GM12873 (cell line): ENCODE results near the gene TMEM203.
A peak's percentile ranks its signal among the peaks of the same experiment; 100 is the strongest.

Experiments used
- CTCF ChIP-seq: IDR thresholded peaks from 2 replicates; pipeline ENCODE4 v1.5.1; 2012; ENCODE audit warnings: low read depth, mild to moderate bottlenecking, moderate library complexity, low read length, control low read depth; ENCODE audit not compliant: insufficient read depth; ENCODE audit errors: missing control alignments

TMEM203 gene

DNA sequence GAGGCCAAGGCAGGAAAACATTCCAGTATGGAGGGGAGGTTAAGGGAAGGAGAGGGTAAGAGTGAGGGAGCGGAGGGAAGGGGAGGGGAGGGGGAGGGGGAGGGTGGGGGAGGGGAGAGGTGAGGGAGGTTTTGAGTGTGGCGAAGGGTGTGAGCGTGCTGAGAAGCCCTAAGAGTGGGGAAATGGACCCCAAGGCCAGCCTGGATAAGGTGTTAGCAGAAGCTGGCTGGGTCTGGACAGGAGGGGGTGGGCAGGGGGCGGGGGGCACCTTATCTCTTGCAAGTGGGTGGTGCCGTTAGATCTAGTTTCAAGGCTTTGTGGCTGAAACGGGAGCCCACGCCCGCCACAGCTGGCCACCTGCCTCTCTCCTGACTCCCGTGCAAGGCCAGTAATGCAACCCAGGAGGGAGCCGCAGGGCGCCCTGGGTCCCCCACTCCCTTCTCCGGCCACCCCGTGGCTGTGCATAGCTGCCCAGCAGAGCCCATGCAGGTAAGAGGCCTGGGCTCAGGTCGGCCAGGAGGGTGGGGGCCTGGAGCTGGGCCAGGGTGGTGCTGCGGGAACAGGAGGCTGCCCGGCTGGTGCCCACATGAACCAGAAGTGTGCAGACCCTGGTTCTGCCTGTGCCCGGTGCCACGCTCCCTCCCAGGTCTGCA, 22.5 kb upstream of the TMEM203 start:
- TF ChIP-seq CTCF: no peak

- peak; percentile 97 for TF ChIP-seq CTCF
Measured at GRCh38 chr9:137227054-137227852, 21.8 kb upstream of the TMEM203 start, which contains the start of gene RNF224. Gene RNF224 (plus strand): TSS chr9:137227502. CDS start chr9:137228336, 834 bp downstream.

DNA sequence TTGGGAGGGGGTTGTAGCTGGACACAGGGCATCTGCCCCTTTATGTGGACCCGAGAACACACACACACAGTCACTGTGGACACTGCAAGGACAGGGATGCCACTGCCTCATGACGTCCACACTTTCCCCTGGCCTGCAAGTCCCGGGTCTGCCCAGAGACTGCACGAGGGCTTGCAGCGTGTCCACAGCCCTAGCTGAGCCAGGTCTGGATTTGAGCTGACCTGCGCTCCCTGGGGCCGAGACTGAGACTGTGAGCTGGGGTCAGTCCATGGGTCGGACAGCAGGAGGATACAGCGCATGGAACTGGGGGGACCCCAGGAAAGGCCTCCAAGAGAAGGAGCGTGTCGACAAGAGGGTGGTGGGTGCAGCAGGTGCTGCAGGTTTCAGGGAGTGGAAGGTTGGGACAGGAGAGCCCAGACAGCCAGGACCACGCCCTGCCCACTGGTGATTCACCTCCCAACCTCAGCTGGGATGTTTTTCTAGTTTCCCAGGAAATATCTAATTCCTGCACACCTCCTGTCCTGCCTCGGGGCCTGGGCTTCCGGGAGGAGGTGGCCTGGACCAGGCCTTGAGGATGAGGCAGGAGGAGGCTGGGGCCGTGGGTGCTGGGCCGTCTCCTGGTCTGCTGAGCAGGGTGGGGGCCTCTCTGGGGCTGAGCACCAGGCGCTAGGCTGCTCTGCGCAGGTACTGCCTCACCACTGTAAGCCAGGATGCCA, 21.0 kb upstream of the TMEM203 start:
- no peak for TF ChIP-seq CTCF

GRCh38 chr9:137225699-137226331, 20.4 kb upstream of the TMEM203 start:
- TF ChIP-seq CTCF: no peak

DNA sequence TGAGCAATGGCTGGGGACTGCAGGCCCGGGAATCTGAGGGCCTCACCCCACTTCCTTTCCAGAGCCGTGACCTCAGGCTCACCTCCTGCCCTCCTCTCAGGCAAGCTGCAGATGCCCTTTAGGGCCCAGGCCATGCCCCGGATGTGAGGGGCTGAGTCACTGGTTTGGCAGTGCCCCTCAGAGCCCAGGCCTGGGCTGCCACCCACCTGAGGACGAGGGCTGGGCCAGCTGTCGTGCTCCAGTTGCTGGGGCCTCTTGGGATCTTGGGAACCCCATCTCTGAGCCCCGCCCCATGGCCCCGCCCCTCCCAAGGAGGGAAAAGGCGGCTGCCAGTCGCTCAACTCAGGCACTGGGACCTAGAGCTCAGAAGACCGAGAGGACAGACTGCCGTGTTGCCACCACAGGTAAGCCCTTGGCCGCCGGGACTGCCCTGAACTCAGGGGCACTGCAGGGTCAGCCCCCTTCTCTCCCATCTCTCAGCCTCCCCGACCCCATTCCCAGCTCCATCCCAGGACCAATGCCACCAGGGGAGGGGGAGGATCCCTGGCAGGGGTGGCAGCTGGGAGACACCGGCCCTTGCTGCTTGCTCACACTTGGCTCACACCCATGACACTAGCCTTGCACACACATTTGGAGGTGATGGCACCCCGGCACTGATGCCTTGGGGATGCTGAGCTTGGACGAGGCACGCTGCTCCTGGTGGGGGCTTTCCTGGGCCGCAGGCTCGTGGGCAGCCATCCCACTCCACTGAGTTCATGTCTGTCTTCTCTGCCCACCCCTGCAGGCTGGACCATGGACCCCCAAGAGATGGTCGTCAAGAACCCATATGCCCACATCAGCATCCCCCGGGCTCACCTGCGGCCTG, 19.6 kb upstream of the TMEM203 start, which contains the start of gene CYSRT1:
CYSRT1 (plus strand) TSS at position 345 of the 865 bp plus-strand sequence; CDS start at position 793, 448 bp downstream.
- no peak for TF ChIP-seq CTCF

DNA sequence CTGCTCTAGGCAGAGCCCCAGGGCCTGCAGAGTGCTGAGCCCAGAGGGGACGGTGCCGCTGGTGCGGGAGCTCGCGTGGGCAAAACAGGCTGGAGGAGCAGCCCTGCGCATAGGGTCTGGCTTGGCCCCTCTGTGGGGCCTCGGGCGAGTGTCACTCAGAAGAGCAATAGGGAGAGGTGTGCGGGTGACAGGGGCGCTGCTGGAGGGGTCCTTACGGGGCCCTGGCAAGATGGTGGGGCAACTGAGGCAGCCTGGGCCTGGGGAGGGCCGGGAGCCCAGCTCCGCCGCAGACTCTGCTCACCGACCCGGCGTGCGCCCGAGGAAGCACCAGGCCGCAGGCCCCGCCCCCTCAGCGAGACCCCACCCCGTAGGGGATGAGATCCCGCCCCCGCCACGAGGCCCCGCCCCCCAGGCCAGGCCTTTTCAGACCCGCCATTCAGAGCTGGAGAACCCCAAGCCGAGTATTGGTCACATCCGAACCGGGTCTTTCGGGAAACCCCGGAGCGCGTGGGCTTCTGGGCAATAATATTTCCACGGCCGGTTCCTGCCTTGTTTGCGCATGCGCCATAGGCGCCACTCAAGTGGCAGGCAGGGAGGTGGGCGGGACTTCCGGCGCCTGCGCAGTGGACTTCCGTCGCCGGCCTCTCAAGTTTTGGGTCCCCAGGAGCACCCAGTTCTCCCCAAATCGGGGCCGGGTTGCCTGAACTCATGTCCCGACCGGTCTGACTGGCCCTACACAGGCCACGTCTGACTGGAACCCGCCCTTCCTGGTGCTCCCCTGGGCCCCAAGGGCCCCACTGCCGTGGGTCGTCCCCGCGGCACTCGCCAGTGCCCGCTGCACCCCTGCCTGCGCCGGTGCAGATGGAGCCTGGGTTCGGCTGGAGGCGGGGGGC, 17.9 kb upstream of the TMEM203 start:
- no peak for TF ChIP-seq CTCF
